K562 treated with DMSO at 1 percent for 4 hours (cell line): ENCODE measurements around the gene LMOD3. TPM values are rescaled to one million over a fixed set of nuclear protein-coding genes. Genes with fewer than 3 reads are reported as not detected.

Source experiments
- total RNA-seq: library from RNA; unstranded; fragments of 300-600 nt; gene quantifications from 2 replicates; pipeline ENCODE4 v1.2.3, GENCODE V29; 2022; ENCODE audit not compliant: insufficient read depth

Gene LMOD3
- total RNA-seq, result 0.13 TPM in 1 of 2 replicates, not detected in the other

GRCh38 chr3:69122403-69122802 is at the start of gene LMOD3:
TSS of gene LMOD3 (minus strand) at chr3:69122595. CDS start at chr3:69122386, 209 bp downstream.

GRCh38 chr3:69084326-69085167 is 37.8 kb downstream of the LMOD3 start, which contains the start of gene ARL6IP5:
TSS of gene ARL6IP5 (plus strand) at chr3:69084937. CDS start at chr3:69085048, 111 bp downstream.

GRCh38 chr3:69080233-69080920 is 42.0 kb downstream of the LMOD3 start, which contains the start of gene UBA3:
TSS of gene UBA3 (minus strand) at chr3:69080365. CDS start at chr3:69080353, 12 bp downstream.

Other genes with a start within 250 kb of the LMOD3 start
- not detected in 2 replicates for gene TAFA4, start 190.0 kb downstream of the LMOD3 start, total RNA-seq
- 3.4 and 5.1 TPM in 2 replicates for gene EOGT, start 108.9 kb downstream of the LMOD3 start, total RNA-seq
- gene TMF1, start 70.3 kb downstream of the LMOD3 start, total RNA-seq, result 8.1 and 8.8 TPM in 2 replicates
- 23.1 and 28.1 TPM in 2 replicates for gene UBA3, start 42.2 kb downstream of the LMOD3 start, total RNA-seq
- gene ARL6IP5, start 37.7 kb downstream of the LMOD3 start, total RNA-seq, result 23.4 and 23.6 TPM in 2 replicates